DOHH2 (cell line): ENCODE data around the gene KIF1B.

ENCODE experiments used
- H3F3A ChIP-seq: fragments of 200-600 bp; sonication (generic), shearing (Covaris generic); 2 replicates; pipeline ENCODE4 v1.6.0; 2016; ENCODE audit warnings: antibody characterized with exemption, mild to moderate bottlenecking; ENCODE audit not compliant: control insufficient read depth, insufficient read depth
- H3K27ac ChIP-seq: fragments of 200-600 bp; sonication (generic); 2 replicates; pipeline ENCODE4 v1.5.1; 2014; ENCODE audit warnings: low read depth, mild to moderate bottlenecking, low read length, moderate library complexity
- H3K27me3 ChIP-seq: fragments of 200-600 bp; sonication (generic); 2 replicates; pipeline ENCODE4 v1.6.1; 2014; ENCODE audit warnings: mild to moderate bottlenecking, low read length, mixed read lengths; ENCODE audit not compliant: control insufficient read depth
- H3K36me3 ChIP-seq: fragments of 200-600 bp; sonication (generic); 2 replicates; pipeline ENCODE4 v1.6.1; 2014; ENCODE audit warnings: mild to moderate bottlenecking, low read length, moderate library complexity, mixed read lengths; ENCODE audit not compliant: control insufficient read depth
- H3K4me1 ChIP-seq: fragments of 200-600 bp; sonication (generic); 2 replicates; pipeline ENCODE4 v1.6.1; 2014; ENCODE audit warnings: mild to moderate bottlenecking, low read length, mixed read lengths; ENCODE audit not compliant: control insufficient read depth
- H3K4me2 ChIP-seq: fragments of 200-600 bp; sonication (generic); 2 replicates; pipeline ENCODE4 v1.6.0; 2014; ENCODE audit warnings: mild to moderate bottlenecking, low read length, moderate library complexity
- H3K4me3 ChIP-seq: fragments of 200-600 bp; sonication (generic); 2 replicates; pipeline ENCODE4 v1.5.1; 2014; ENCODE audit warnings: mild to moderate bottlenecking, low read length, mixed read lengths
- H3K79me2 ChIP-seq: fragments of 200-600 bp; sonication (generic); 2 replicates; pipeline ENCODE4 v1.6.1; 2014; ENCODE audit warnings: mild to moderate bottlenecking, low read length, mixed read lengths; ENCODE audit not compliant: control insufficient read depth
- H3K9me2 ChIP-seq: fragments of 200-600 bp; sonication (generic); replicated peaks from 2 replicates; pipeline ENCODE4 v1.6.1; 2014; ENCODE audit warnings: mild to moderate bottlenecking, low read length, mixed read lengths; ENCODE audit not compliant: control insufficient read depth
- H3K9me3 ChIP-seq: fragments of 200-600 bp; sonication (generic); 2 replicates; pipeline ENCODE4 v1.6.1; 2014; ENCODE audit warnings: antibody characterized with exemption, low read length, mixed read lengths; ENCODE audit not compliant: control insufficient read depth, insufficient read depth
- H4K20me1 ChIP-seq: fragments of 200-600 bp; sonication (generic); 2 replicates; pipeline ENCODE4 v1.6.0; 2014; ENCODE audit warnings: low read depth, mild to moderate bottlenecking, antibody characterized with exemption, low read length, moderate library complexity; ENCODE audit not compliant: control insufficient read depth, insufficient read depth
- CTCF ChIP-seq: fragments of 200-600 bp; sonication (generic); IDR thresholded peaks from one replicate; pipeline ENCODE4 v1.5.1; 2014; ENCODE audit warnings: antibody characterized with exemption, mild to moderate bottlenecking, low read depth, low read length; ENCODE audit not compliant: poor library complexity, severe bottlenecking
- EZH2phosphoT487 ChIP-seq: fragments of 200-600 bp; sonication (generic); IDR thresholded peaks from 2 replicates; pipeline ENCODE4 v1.6.1; 2017; ENCODE audit warnings: borderline replicate concordance, mild to moderate bottlenecking, antibody characterized with exemption, low read length, moderate library complexity, mixed read lengths

Gene KIF1B

GRCh38 chr1:10213186-10213705 is 2.9 kb downstream of the KIF1B start:
- no peak overlapping the region for H3K4me3 ChIP-seq
- H3K27me3 ChIP-seq = peaks cover 36% of the 10 kb centered on the region
- no peaks in the 10 kb centered on the region for H3K9me2 ChIP-seq
- peaks cover 8% of the 10 kb centered on the region for H3F3A ChIP-seq
- H3K27ac ChIP-seq = no peak overlapping the region
- H3K36me3 ChIP-seq = no peaks in the 10 kb centered on the region
- H4K20me1 ChIP-seq = no peaks in the 10 kb centered on the region
- peaks cover 20% of the 10 kb centered on the region for H3K4me1 ChIP-seq
- TF ChIP-seq EZH2phosphoT487 = no peak
- no peak for TF ChIP-seq CTCF
- no peaks in the 10 kb centered on the region for H3K9me3 ChIP-seq
- no peak overlapping the region for H3K4me2 ChIP-seq
- no peaks in the 10 kb centered on the region for H3K79me2 ChIP-seq

- Histone ChIP-seq H3F3A (peaks cover 8% of the 10 kb centered on the region), H3K27ac (no peak overlapping the region), H3K9me3 (no peaks in the 10 kb centered on the region), H3K9me2 (no peaks in the 10 kb centered on the region), H3K4me3 (no peak overlapping the region), H4K20me1 (no peaks in the 10 kb centered on the region), H3K27me3 (peaks cover 14% of the 10 kb centered on the region), H3K4me1 (peaks cover 2% of the 10 kb centered on the region), H3K36me3 (no peaks in the 10 kb centered on the region), H3K79me2 (no peaks in the 10 kb centered on the region), H3K4me2 (no peak overlapping the region)
- no peak for TF ChIP-seq CTCF
- no peak for TF ChIP-seq EZH2phosphoT487
Measured at GRCh38 chr1:10216090-10216749, 5.8 kb downstream of the KIF1B start.

- H3K4me1 ChIP-seq = no peaks in the 10 kb centered on the region
- peaks cover 2% of the 10 kb centered on the region; the same call in 1 of the 2 replicates for H3F3A ChIP-seq
- no peaks in the 10 kb centered on the region for H3K9me2 ChIP-seq
- H3K4me3 ChIP-seq = no peak overlapping the region
- no peaks in the 10 kb centered on the region for H3K79me2 ChIP-seq
- H4K20me1 ChIP-seq = no peaks in the 10 kb centered on the region
- H3K27me3 ChIP-seq = 0 out of 2 replicates have a peak, but pooled peaks cover 3% of the 10 kb centered on the region
- no peaks in the 10 kb centered on the region for H3K36me3 ChIP-seq
- no peak overlapping the region for H3K4me2 ChIP-seq
- TF ChIP-seq EZH2phosphoT487 (no peak), CTCF (no peak)
- H3K27ac ChIP-seq = no peak overlapping the region
- no peaks in the 10 kb centered on the region for H3K9me3 ChIP-seq
Measured at GRCh38 chr1:10217748-10218441, 7.5 kb downstream of the KIF1B start.
